Ectodermal cell (in vitro differentiated cells): Measurements from ENCODE around the gene IL11.

ENCODE experiments used
- H3K27ac ChIP-seq: 2 replicates; pipeline ENCODE4 v1.7.0; 2013; ENCODE audit warnings: mild to moderate bottlenecking, low read depth, low read length; ENCODE audit not compliant: insufficient read depth, poor library complexity, severe bottlenecking
- H3K27me3 ChIP-seq: 2 replicates; pipeline ENCODE4 v1.7.0; 2013; ENCODE audit warnings: mild to moderate bottlenecking, low read length; ENCODE audit not compliant: insufficient read depth, control insufficient read depth, poor library complexity, severe bottlenecking
- H3K36me3 ChIP-seq: one replicate; pipeline ENCODE4 v1.7.0; 2013; ENCODE audit warnings: low read length; ENCODE audit not compliant: control insufficient read depth, insufficient read depth
- H3K4me1 ChIP-seq: one replicate; pipeline ENCODE4 v1.7.0; 2013; ENCODE audit warnings: low read length; ENCODE audit not compliant: control insufficient read depth, insufficient read depth
- H3K4me3 ChIP-seq: 2 replicates; pipeline ENCODE4 v1.7.0; 2013; ENCODE audit warnings: low read depth, low read length, control low read depth; ENCODE audit not compliant: insufficient read depth
- H3K9me3 ChIP-seq: 2 replicates; pipeline ENCODE4 v1.7.0; 2013; ENCODE audit warnings: mild to moderate bottlenecking, low read length, moderate library complexity; ENCODE audit not compliant: control insufficient read depth
- WGBS, 2 experiments: methylation state at CpG; one replicate each; pipeline ENCODE4 v1.1.7; 2013; ENCODE audit warnings: missing lambda C conversion rate in 2 of 2; 5-methylcytosine and 5-hydroxymethylcytosine counted together

Gene IL11

GRCh38 chr19:55347442-55348009 is 22.7 kb downstream of the IL11 start:
- H3K9me3 ChIP-seq: no peaks in the 10 kb centered on the region
- no peak overlapping the region for H3K27ac ChIP-seq
- peaks cover 15% of the 10 kb centered on the region for H3K4me1 ChIP-seq
- WGBS, 2 experiments: 74 to 83% methylated on average over 6 to 10 of the region's 10 CpGs
- H3K36me3 ChIP-seq: peaks cover 7% of the 10 kb centered on the region
- H3K27me3 ChIP-seq: peaks cover 12% of the 10 kb centered on the region
- no peak overlapping the region for H3K4me3 ChIP-seq

- 91 to 92% methylated on average over 41 of the region's 41 CpGs for WGBS, 2 experiments
- Histone ChIP-seq H3K27ac (no peak overlapping the region), H3K4me1 (peaks cover 20% of the 10 kb centered on the region), H3K4me3 (no peak overlapping the region), H3K9me3 (no peaks in the 10 kb centered on the region), H3K27me3 (peaks cover 5% of the 10 kb centered on the region), H3K36me3 (peaks cover 14% of the 10 kb centered on the region)
These were observed 23.4 kb downstream of the IL11 start for GRCh38 chr19:55346725-55347441.

- Histone ChIP-seq H3K4me1 (peaks cover 26% of the 10 kb centered on the region), H3K27ac (no peak overlapping the region), H3K27me3 (no peaks in the 10 kb centered on the region), H3K9me3 (no peaks in the 10 kb centered on the region), H3K36me3 (peaks cover 16% of the 10 kb centered on the region), H3K4me3 (no peak overlapping the region)
- WGBS, 2 experiments: 92 to 93% methylated on average over 43 of the region's 43 CpGs
These were observed 24.2 kb downstream of the IL11 start for GRCh38 chr19:55345818-55346724.

- Histone ChIP-seq H3K4me3 (no peak overlapping the region), H3K9me3 (no peaks in the 10 kb centered on the region), H3K36me3 (peaks cover 16% of the 10 kb centered on the region), H3K27me3 (no peaks in the 10 kb centered on the region), H3K4me1 (peaks cover 26% of the 10 kb centered on the region), H3K27ac (no peak overlapping the region)
- 93% methylated on average over 22 of the region's 22 CpGs for WGBS, 2 experiments
These were observed 25.0 kb downstream of the IL11 start for GRCh38 chr19:55345101-55345817.

- Histone ChIP-seq H3K27me3 (no peaks in the 10 kb centered on the region), H3K4me3 (no peak overlapping the region), H3K27ac (no peak overlapping the region), H3K9me3 (no peaks in the 10 kb centered on the region), H3K4me1 (peaks cover 26% of the 10 kb centered on the region), H3K36me3 (peaks cover 16% of the 10 kb centered on the region)
- WGBS, 2 experiments: 92 to 93% methylated on average over 9 of the region's 9 CpGs
These were observed 25.8 kb downstream of the IL11 start for GRCh38 chr19:55344444-55344843.

- WGBS, 2 experiments: 88 to 89% methylated on average over 50 of the region's 50 CpGs
- H3K36me3 ChIP-seq: peaks cover 16% of the 10 kb centered on the region
- no peaks in the 10 kb centered on the region for H3K9me3 ChIP-seq
- no peaks in the 10 kb centered on the region for H3K27me3 ChIP-seq
- peaks cover 11% of the 10 kb centered on the region for H3K4me1 ChIP-seq
- peak overlapping the region; percentile 83 for H3K4me3 ChIP-seq
- no peak overlapping the region for H3K27ac ChIP-seq
These were observed 28.4 kb downstream of the IL11 start for GRCh38 chr19:55341595-55342531.

- peak overlapping the region; percentile 83 for H3K4me3 ChIP-seq
- no peaks in the 10 kb centered on the region for H3K27me3 ChIP-seq
- 1% methylated on average over 14 to 15 of the region's 15 CpGs for WGBS, 2 experiments
- no peak overlapping the region for H3K27ac ChIP-seq
- peaks cover 16% of the 10 kb centered on the region for H3K36me3 ChIP-seq
- peaks cover 11% of the 10 kb centered on the region for H3K4me1 ChIP-seq
- no peaks in the 10 kb centered on the region for H3K9me3 ChIP-seq
These were observed 29.1 kb downstream of the IL11 start for GRCh38 chr19:55341171-55341588.

- Histone ChIP-seq H3K27ac (peak overlapping the region; percentile 58), H3K4me1 (peaks cover 11% of the 10 kb centered on the region), H3K27me3 (no peaks in the 10 kb centered on the region), H3K9me3 (no peaks in the 10 kb centered on the region), H3K36me3 (peaks cover 16% of the 10 kb centered on the region), H3K4me3 (peak overlapping the region; percentile 83)
- WGBS, 2 experiments: 0% methylated on average over 24 of the region's 24 CpGs
These were observed 29.5 kb downstream of the IL11 start for GRCh38 chr19:55340784-55341147.
